GM12878 (cell line): ENCODE data around the gene FKRP.

ENCODE experiments used
- CBX5 ChIP-seq: sonication (generic); IDR thresholded peaks from 2 replicates; pipeline ENCODE4 v1.6.1; 2016; ENCODE audit warnings: low read depth, moderate library complexity, mild to moderate bottlenecking, inconsistent platforms
- EZH2 ChIP-seq: IDR thresholded peaks from 2 replicates; pipeline ENCODE4 v1.6.1; 2012; ENCODE audit warnings: low read depth, mild to moderate bottlenecking, control low read depth, inconsistent platforms, low read length, borderline replicate concordance; ENCODE audit not compliant: control insufficient read depth
- HSF1 ChIP-seq: fragments of 150-350 bp; IDR thresholded peaks from 2 replicates; pipeline ENCODE4 v1.6.1; 2014; ENCODE audit warnings: mild to moderate bottlenecking, low read depth, low read length
- JUNB ChIP-seq: IDR thresholded peaks from 2 replicates; pipeline ENCODE4 v1.6.1; 2016; ENCODE audit warnings: antibody characterized with exemption, mild to moderate bottlenecking
- JUND ChIP-seq: IDR thresholded peaks from 2 replicates; pipeline ENCODE4 v1.6.1; 2012; ENCODE audit warnings: low read depth, mild to moderate bottlenecking, low read length, improper control_type of control experiment, moderate library complexity
- NKRF ChIP-seq: fragments of 450-650 bp; conservative IDR thresholded peaks from 2 replicates; pipeline ENCODE4 v1.6.1; 2017; ENCODE audit warnings: mild to moderate bottlenecking, moderate library complexity
- NR2C2 ChIP-seq: IDR thresholded peaks from 2 replicates; pipeline ENCODE4 v1.6.1; 2011; ENCODE audit warnings: borderline replicate concordance, low read depth; ENCODE audit not compliant: control insufficient read depth, insufficient read length
- POLR2A ChIP-seq: IDR thresholded peaks from 2 replicates; pipeline ENCODE4 v1.6.1; 2011; ENCODE audit warnings: low read depth, mild to moderate bottlenecking, low read length
- POLR2AphosphoS5 ChIP-seq: IDR thresholded peaks from 2 replicates; pipeline ENCODE4 v1.6.1; 2011; ENCODE audit warnings: mild to moderate bottlenecking, low read length, inconsistent platforms
- RB1 ChIP-seq: fragments of 450-650 bp; formaldehyde crosslinking; IDR thresholded peaks from 2 replicates; pipeline ENCODE4 v1.6.1; 2017; ENCODE audit warnings: mild to moderate bottlenecking, borderline replicate concordance
- RCOR1 ChIP-seq: conservative IDR thresholded peaks from 2 replicates; pipeline ENCODE4 v1.6.1; 2012; ENCODE audit warnings: low read depth, low read length, improper control_type of control experiment
- USF2 ChIP-seq: IDR thresholded peaks from 2 replicates; pipeline ENCODE4 v1.6.1; 2011; ENCODE audit warnings: low read depth, low read length, improper control_type of control experiment, borderline replicate concordance
- TF ChIP-seq, protein P1 (sequence below), 3 experiments: IDR thresholded peaks in 2 of 3; conservative IDR thresholded peaks in 1 of 3; 2 replicates each; pipeline ENCODE4 v1.5.1; 2011; ENCODE audit warnings: low read depth in 3 of 3, low read length in 3 of 3, mild to moderate bottlenecking in 3 of 3, control low read depth in 2 of 3, moderate library complexity in 2 of 3, inconsistent platforms in 1 of 3, mixed read lengths in 1 of 3; ENCODE audit not compliant: control insufficient read depth in 2 of 3, insufficient read depth in 1 of 3; ENCODE audit errors: extremely low read depth in 1 of 3
- TF ChIP-seq, protein P2 (sequence below): IDR thresholded peaks from 2 replicates; pipeline ENCODE4 v1.6.1; 2011; ENCODE audit warnings: low read depth, mild to moderate bottlenecking, low read length, moderate library complexity, borderline replicate concordance; ENCODE audit errors: extremely low read depth

DNA sequence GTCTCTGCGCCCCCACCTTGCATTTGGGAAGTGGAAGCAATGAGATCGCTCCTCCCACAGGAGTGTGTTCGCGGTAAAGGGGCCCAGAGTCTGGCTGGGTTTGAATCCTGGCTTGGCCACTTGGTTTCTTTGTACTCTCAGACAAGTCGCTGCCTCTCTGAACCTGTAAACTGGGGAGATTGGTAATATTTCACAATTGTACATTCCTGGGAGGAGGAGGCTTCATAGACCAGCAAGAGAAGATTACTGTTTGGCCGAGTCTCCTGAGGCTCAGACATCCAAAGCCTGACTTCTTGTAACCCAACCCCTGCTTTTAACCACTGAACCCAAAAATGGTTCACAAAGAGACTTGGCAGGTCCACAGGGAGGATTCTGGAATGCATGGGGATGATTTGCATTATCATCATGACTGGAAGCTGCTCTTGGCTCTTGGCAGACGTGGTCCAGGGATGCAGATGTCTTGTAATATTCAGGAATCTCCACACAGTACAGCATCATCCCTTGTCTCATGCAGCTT lies 14.0 kb downstream of the FKRP start:
- TF ChIP-seq EZH2 (no peak), JUND (no peak), RB1 (no peak), POLR2AphosphoS5 (no peak), POLR2A (no peak), CBX5 (no peak), HSF1 (no peak), JUNB (no peak), NKRF (no peak), NR2C2 (no peak), USF2 (no peak), RCOR1 (no peak)
- TF ChIP-seq, protein P1, sequence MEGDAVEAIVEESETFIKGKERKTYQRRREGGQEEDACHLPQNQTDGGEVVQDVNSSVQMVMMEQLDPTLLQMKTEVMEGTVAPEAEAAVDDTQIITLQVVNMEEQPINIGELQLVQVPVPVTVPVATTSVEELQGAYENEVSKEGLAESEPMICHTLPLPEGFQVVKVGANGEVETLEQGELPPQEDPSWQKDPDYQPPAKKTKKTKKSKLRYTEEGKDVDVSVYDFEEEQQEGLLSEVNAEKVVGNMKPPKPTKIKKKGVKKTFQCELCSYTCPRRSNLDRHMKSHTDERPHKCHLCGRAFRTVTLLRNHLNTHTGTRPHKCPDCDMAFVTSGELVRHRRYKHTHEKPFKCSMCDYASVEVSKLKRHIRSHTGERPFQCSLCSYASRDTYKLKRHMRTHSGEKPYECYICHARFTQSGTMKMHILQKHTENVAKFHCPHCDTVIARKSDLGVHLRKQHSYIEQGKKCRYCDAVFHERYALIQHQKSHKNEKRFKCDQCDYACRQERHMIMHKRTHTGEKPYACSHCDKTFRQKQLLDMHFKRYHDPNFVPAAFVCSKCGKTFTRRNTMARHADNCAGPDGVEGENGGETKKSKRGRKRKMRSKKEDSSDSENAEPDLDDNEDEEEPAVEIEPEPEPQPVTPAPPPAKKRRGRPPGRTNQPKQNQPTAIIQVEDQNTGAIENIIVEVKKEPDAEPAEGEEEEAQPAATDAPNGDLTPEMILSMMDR (IDR thresholded peaks at IDR 0.05 in 2 of 3, conservative IDR thresholded peaks at IDR 0.05 in 1 of 3; ENCODE audit: control insufficient read depth in 2 of 3, extremely low read depth in 1 of 3, insufficient read depth in 1 of 3, low read depth in 3 of 3, low read length in 3 of 3) = no peak
- TF ChIP-seq, protein P2, sequence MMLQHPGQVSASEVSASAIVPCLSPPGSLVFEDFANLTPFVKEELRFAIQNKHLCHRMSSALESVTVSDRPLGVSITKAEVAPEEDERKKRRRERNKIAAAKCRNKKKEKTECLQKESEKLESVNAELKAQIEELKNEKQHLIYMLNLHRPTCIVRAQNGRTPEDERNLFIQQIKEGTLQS = no peak
